ENCODE measurements around the gene BMPR1A.

The BMPR1A gene

GRCh38 chr10:86878983-86879713 lies 122.7 kb downstream of the BMPR1A start:
- TF ChIP-seq SIN3A (IDR thresholded peaks at IDR 0.05; ENCODE audit: borderline replicate concordance, insufficient read depth, low read length) (no peak), POLR2AphosphoS5 (IDR thresholded peaks at IDR 0.05; ENCODE audit: low read depth, low read length) (no peak), REST (IDR thresholded peaks at IDR 0.05; ENCODE audit: insufficient read depth in 1 of 2, low read depth in 2 of 2, low read length in 2 of 2) (no peak), FOXP2 (optimal IDR thresholded peaks at IDR 0.05; ENCODE audit: borderline replicate concordance, extremely low read depth, extremely low read length, insufficient read depth) (no peak), TAF1 (IDR thresholded peaks at IDR 0.05; ENCODE audit: borderline replicate concordance, insufficient read depth, low read length) (no peak)

- TF ChIP-seq POLR2AphosphoS5 (IDR thresholded peaks at IDR 0.05; ENCODE audit: low read depth, low read length) (no peak), TAF1 (IDR thresholded peaks at IDR 0.05; ENCODE audit: borderline replicate concordance, insufficient read depth, low read length) (no peak), FOXP2 (optimal IDR thresholded peaks at IDR 0.05; ENCODE audit: borderline replicate concordance, extremely low read depth, extremely low read length, insufficient read depth) (no peak), SIN3A (IDR thresholded peaks at IDR 0.05; ENCODE audit: borderline replicate concordance, insufficient read depth, low read length) (no peak), REST (IDR thresholded peaks at IDR 0.05; ENCODE audit: insufficient read depth in 1 of 2, low read depth in 2 of 2, low read length in 2 of 2) (no peak)
These were observed 124.6 kb downstream of the BMPR1A start for GRCh38 chr10:86880971-86881370.

GRCh38 chr10:86888585-86889381 lies 132.4 kb downstream of the BMPR1A start:
- no peak for TF ChIP-seq SIN3A (IDR thresholded peaks at IDR 0.05; ENCODE audit: borderline replicate concordance, insufficient read depth, low read length)
- TF ChIP-seq TAF1 (IDR thresholded peaks at IDR 0.05; ENCODE audit: borderline replicate concordance, insufficient read depth, low read length) = peak; percentile 26; the same call in 1 of the 2 replicates
- TF ChIP-seq REST (IDR thresholded peaks at IDR 0.05; ENCODE audit: insufficient read depth in 1 of 2, low read depth in 2 of 2, low read length in 2 of 2) = no peak
- TF ChIP-seq POLR2AphosphoS5 (IDR thresholded peaks at IDR 0.05; ENCODE audit: low read depth, low read length) = no peak
- no peak for TF ChIP-seq FOXP2 (optimal IDR thresholded peaks at IDR 0.05; ENCODE audit: borderline replicate concordance, extremely low read depth, extremely low read length, insufficient read depth)

- no peak for TF ChIP-seq SIN3A (IDR thresholded peaks at IDR 0.05; ENCODE audit: borderline replicate concordance, insufficient read depth, low read length)
- no peak for TF ChIP-seq POLR2AphosphoS5 (IDR thresholded peaks at IDR 0.05; ENCODE audit: low read depth, low read length)
- TF ChIP-seq FOXP2 (optimal IDR thresholded peaks at IDR 0.05; ENCODE audit: borderline replicate concordance, extremely low read depth, extremely low read length, insufficient read depth) = no peak
- no peak for TF ChIP-seq REST (IDR thresholded peaks at IDR 0.05; ENCODE audit: insufficient read depth in 1 of 2, low read depth in 2 of 2, low read length in 2 of 2)
- TF ChIP-seq TAF1 (IDR thresholded peaks at IDR 0.05; ENCODE audit: borderline replicate concordance, insufficient read depth, low read length) = no peak
These were observed 133.6 kb downstream of the BMPR1A start for GRCh38 chr10:86889997-86890396.
